ENCODE measurements around the gene CDH22. TPM values are rescaled to one million over a fixed set of nuclear protein-coding genes. Genes with fewer than 3 reads are reported as not detected.

The CDH22 gene
- total RNA-seq, 1 donor from 2014 or later, result 1.7 TPM

- intact Hi-C loops (cut with DNase I), result no loop called here
- Histone ChIP-seq H3K4me3 (no peak overlapping the region), H3K9me3 (no peaks in the 10 kb centered on the region), H3K4me1 (peaks cover 9% of the 10 kb centered on the region), H3K36me3 (no peaks in the 10 kb centered on the region), H3K27me3 (no peaks in the 10 kb centered on the region), H3K27ac (no peak overlapping the region)
- DNase-seq (ENCODE audit: extremely low spot score in 2 of 2), result no peak
- no peak for TF ChIP-seq POLR2A (IDR thresholded peaks at IDR 0.05)
- TF ChIP-seq CTCF (IDR thresholded peaks at IDR 0.05), result no peak
- TF ChIP-seq POLR2AphosphoS5 (IDR thresholded peaks at IDR 0.05; ENCODE audit: insufficient read depth in 1 of 2, low read depth in 1 of 2), result no peak
Measured at GRCh38 chr20:46332373-46333160, 24.3 kb upstream of the CDH22 start.

GRCh38 chr20:46331611-46332361 is 23.5 kb upstream of the CDH22 start:
- H3K27ac ChIP-seq, result no peak overlapping the region

GRCh38 chr20:46330831-46331371 is 22.6 kb upstream of the CDH22 start:
- Histone ChIP-seq H3K9me3 (no peaks in the 10 kb centered on the region), H3K4me3 (no peak overlapping the region), H3K36me3 (no peaks in the 10 kb centered on the region), H3K27me3 (no peaks in the 10 kb centered on the region), H3K27ac (no peak overlapping the region), H3K4me1 (peaks cover 9% of the 10 kb centered on the region)
- intact Hi-C loops (cut with DNase I), result no loop called here
- TF ChIP-seq CTCF (IDR thresholded peaks at IDR 0.05) (no peak), POLR2AphosphoS5 (IDR thresholded peaks at IDR 0.05; ENCODE audit: insufficient read depth in 1 of 2, low read depth in 1 of 2) (no peak), POLR2A (IDR thresholded peaks at IDR 0.05) (no peak)
- DNase-seq (ENCODE audit: extremely low spot score in 2 of 2), result no peak

More at GRCh38 chr20:46331611-46332361, 23.5 kb upstream of the CDH22 start:
- Histone ChIP-seq H3K9me3 (no peaks in the 10 kb centered on the region), H3K36me3 (no peaks in the 10 kb centered on the region), H3K4me3 (no peak overlapping the region), H3K4me1 (peaks cover 9% of the 10 kb centered on the region), H3K27me3 (no peaks in the 10 kb centered on the region)
- intact Hi-C loops (cut with DNase I), result no loop called here
- TF ChIP-seq POLR2AphosphoS5 (IDR thresholded peaks at IDR 0.05; ENCODE audit: insufficient read depth in 1 of 2, low read depth in 1 of 2), result no peak
- no peak for DNase-seq (ENCODE audit: extremely low spot score in 2 of 2)

GRCh38 chr20:46330072-46330763 is 21.9 kb upstream of the CDH22 start:
- no peak overlapping the region for H3K27ac ChIP-seq
- no peaks in the 10 kb centered on the region for H3K27me3 ChIP-seq
- H3K4me1 ChIP-seq, result peaks cover 9% of the 10 kb centered on the region
- H3K4me3 ChIP-seq, result no peak overlapping the region
- intact Hi-C loops (cut with DNase I), result no loop called here
- no peaks in the 10 kb centered on the region for H3K9me3 ChIP-seq
- no peak for DNase-seq (ENCODE audit: extremely low spot score in 2 of 2)
- TF ChIP-seq POLR2AphosphoS5 (IDR thresholded peaks at IDR 0.05; ENCODE audit: insufficient read depth in 1 of 2, low read depth in 1 of 2) (no peak), POLR2A (IDR thresholded peaks at IDR 0.05) (no peak), CTCF (IDR thresholded peaks at IDR 0.05) (no peak)
- no peaks in the 10 kb centered on the region for H3K36me3 ChIP-seq

GRCh38 chr20:46328200-46328882 is 20.0 kb upstream of the CDH22 start:
- no peak overlapping the region for H3K27ac ChIP-seq
- no peak overlapping the region for H3K4me3 ChIP-seq
- no peak for TF ChIP-seq POLR2AphosphoS5 (IDR thresholded peaks at IDR 0.05; ENCODE audit: insufficient read depth in 1 of 2, low read depth in 1 of 2)
- TF ChIP-seq POLR2A (IDR thresholded peaks at IDR 0.05), result no peak
- TF ChIP-seq CTCF (IDR thresholded peaks at IDR 0.05), result no peak
- intact Hi-C loops (cut with DNase I), result no loop called here
- H3K36me3 ChIP-seq, result no peaks in the 10 kb centered on the region
- DNase-seq (ENCODE audit: extremely low spot score in 2 of 2), result no peak
- H3K27me3 ChIP-seq, result no peaks in the 10 kb centered on the region
- H3K4me1 ChIP-seq, result peaks cover 9% of the 10 kb centered on the region
- no peaks in the 10 kb centered on the region for H3K9me3 ChIP-seq
